ENCODE data around the gene KRTAP20-2.

DNA sequence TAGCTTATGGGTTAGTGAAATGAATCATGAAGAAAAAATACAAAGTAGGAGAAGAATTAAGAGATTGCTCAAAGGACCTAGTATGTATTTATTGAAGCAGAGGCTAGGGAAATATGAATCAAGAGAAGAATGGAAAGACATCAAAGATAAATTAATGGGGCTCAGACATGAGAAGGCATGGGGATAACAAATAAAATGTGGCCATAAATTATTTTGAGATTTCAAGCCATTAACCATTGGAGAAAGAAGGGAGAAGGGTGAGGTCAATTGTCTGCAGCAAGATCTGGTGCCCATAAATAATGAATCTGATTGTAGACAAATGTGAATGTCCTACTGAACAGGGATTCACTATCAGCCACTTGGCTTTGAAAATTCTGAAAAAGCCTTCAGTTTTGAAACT is 17.9 kb downstream of the KRTAP20-2 start:
- TF ChIP-seq, protein P1, sequence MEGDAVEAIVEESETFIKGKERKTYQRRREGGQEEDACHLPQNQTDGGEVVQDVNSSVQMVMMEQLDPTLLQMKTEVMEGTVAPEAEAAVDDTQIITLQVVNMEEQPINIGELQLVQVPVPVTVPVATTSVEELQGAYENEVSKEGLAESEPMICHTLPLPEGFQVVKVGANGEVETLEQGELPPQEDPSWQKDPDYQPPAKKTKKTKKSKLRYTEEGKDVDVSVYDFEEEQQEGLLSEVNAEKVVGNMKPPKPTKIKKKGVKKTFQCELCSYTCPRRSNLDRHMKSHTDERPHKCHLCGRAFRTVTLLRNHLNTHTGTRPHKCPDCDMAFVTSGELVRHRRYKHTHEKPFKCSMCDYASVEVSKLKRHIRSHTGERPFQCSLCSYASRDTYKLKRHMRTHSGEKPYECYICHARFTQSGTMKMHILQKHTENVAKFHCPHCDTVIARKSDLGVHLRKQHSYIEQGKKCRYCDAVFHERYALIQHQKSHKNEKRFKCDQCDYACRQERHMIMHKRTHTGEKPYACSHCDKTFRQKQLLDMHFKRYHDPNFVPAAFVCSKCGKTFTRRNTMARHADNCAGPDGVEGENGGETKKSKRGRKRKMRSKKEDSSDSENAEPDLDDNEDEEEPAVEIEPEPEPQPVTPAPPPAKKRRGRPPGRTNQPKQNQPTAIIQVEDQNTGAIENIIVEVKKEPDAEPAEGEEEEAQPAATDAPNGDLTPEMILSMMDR (optimal IDR thresholded peaks at IDR 0.05 in 1 of 3, IDR thresholded peaks at IDR 0.05 in 1 of 3, conservative IDR thresholded peaks at IDR 0.05 in 1 of 3; ENCODE audit: extremely low read depth in 1 of 3, insufficient read depth in 2 of 3, low read length in 3 of 3) = no peak
- TF ChIP-seq EZH2 (IDR thresholded peaks at IDR 0.05; ENCODE audit: low read length) = no peak
